CD14-positive monocyte (primary cell): ENCODE measurements around the gene ZNF627. TPM values are rescaled to one million over a fixed set of nuclear protein-coding genes. Genes with fewer than 3 reads are reported as not detected.

Source experiments
- DNase-seq, 3 donors: peaks; one replicate each; pipeline ENCODE4 v3.0.0-alpha.2; 2011 to 2022
- H2AFZ ChIP-seq: 2 replicates; pipeline ENCODE4 v1.6.0; 2012; ENCODE audit warnings: mild to moderate bottlenecking, low read depth, low read length, inconsistent platforms; ENCODE audit not compliant: insufficient read depth, poor library complexity, severe bottlenecking
- H3K27ac ChIP-seq, 2 donors: 1 replicate in 1 of 2; 2 replicates in 1 of 2; pipeline ENCODE4 v1.5.1; 2012 to 2013; ENCODE audit warnings: low read length in 2 of 2, control low read depth in 1 of 2, inconsistent platforms in 1 of 2, low read depth in 1 of 2, mild to moderate bottlenecking in 1 of 2
- H3K27me3 ChIP-seq, 2 donors: one replicate each; pipeline versions ENCODE4 v1.6.0 to v1.6.1; 2011 to 2013; ENCODE audit warnings: low read length in 2 of 2; ENCODE audit not compliant: control insufficient read depth in 2 of 2, insufficient read depth in 2 of 2
- H3K36me3 ChIP-seq, 2 donors: replicated peaks in 1 of 2; 1 replicate in 1 of 2; 2 replicates in 1 of 2; pipeline versions ENCODE4 v1.5.1 to v1.6.1; 2012 to 2013; ENCODE audit warnings: low read length in 2 of 2, control low read depth in 1 of 2, inconsistent platforms in 1 of 2, mild to moderate bottlenecking in 1 of 2; ENCODE audit not compliant: insufficient read depth in 2 of 2, control insufficient read depth in 1 of 2
- H3K4me1 ChIP-seq, 2 donors: 1 replicate in 1 of 2; 2 replicates in 1 of 2; pipeline versions ENCODE4 v1.5.1 to v1.6.1; 2012 to 2013; ENCODE audit warnings: low read length in 2 of 2, control low read depth in 1 of 2, inconsistent platforms in 1 of 2, mild to moderate bottlenecking in 1 of 2, moderate library complexity in 1 of 2; ENCODE audit not compliant: insufficient read depth in 2 of 2, control insufficient read depth in 1 of 2
- H3K4me2 ChIP-seq: replicated peaks from 2 replicates; pipeline ENCODE3; 2012; ENCODE audit warnings: low read length, moderate library complexity, mild to moderate bottlenecking; ENCODE audit not compliant: poor library complexity, severe bottlenecking; ENCODE audit errors: extremely low read depth
- H3K4me3 ChIP-seq, 3 experiments: fragments of 200-600 bp in 1 of 3; sonication (generic) in 1 of 3; replicated peaks in 1 of 3; 1 replicate in 2 of 3; 2 replicates in 1 of 3; pipeline ENCODE4 v1.5.1; 2011 to 2013; ENCODE audit warnings: low read length in 3 of 3, mild to moderate bottlenecking in 3 of 3, control low read depth in 2 of 3, low read depth in 2 of 3, inconsistent platforms in 1 of 3, moderate library complexity in 1 of 3
- H3K79me2 ChIP-seq: 2 replicates; pipeline ENCODE4 v1.6.0; 2012; ENCODE audit warnings: mild to moderate bottlenecking, control low read depth, inconsistent platforms, low read length, moderate library complexity; ENCODE audit not compliant: insufficient read depth
- H3K9ac ChIP-seq: 2 replicates; pipeline ENCODE4 v1.6.0; 2017; ENCODE audit warnings: low read length, mild to moderate bottlenecking; ENCODE audit not compliant: insufficient read depth, poor library complexity, severe bottlenecking
- H3K9me3 ChIP-seq, 2 donors: replicated peaks in 1 of 2; 1 replicate in 1 of 2; 2 replicates in 1 of 2; pipeline versions ENCODE4 v1.5.1 to v1.6.1; 2012 to 2013; ENCODE audit warnings: low read length in 2 of 2, control low read depth in 1 of 2; ENCODE audit not compliant: control insufficient read depth in 1 of 2, insufficient read depth in 1 of 2
- H4K20me1 ChIP-seq: 2 replicates; pipeline ENCODE4 v1.6.0; 2012; ENCODE audit warnings: mild to moderate bottlenecking, low read length, control low read depth, moderate library complexity; ENCODE audit not compliant: insufficient read depth
- H3K27ac Mint-ChIP-seq, 7 donors: one replicate each; pipeline ENCODE4 v1.8.0; 2020; ENCODE audit warnings: mild to moderate bottlenecking in 7 of 7, mixed read lengths in 7 of 7, moderate library complexity in 6 of 7, inconsistent platforms in 2 of 7
- H3K27me3 Mint-ChIP-seq, 3 donors: one replicate each; pipeline ENCODE4 v1.8.0; 2021 to 2022; ENCODE audit warnings: low read depth in 3 of 3, mild to moderate bottlenecking in 3 of 3, mixed read lengths in 3 of 3, moderate library complexity in 3 of 3, inconsistent platforms in 1 of 3
- H3K36me3 Mint-ChIP-seq, 2 donors: one replicate each; pipeline ENCODE4 v1.8.0; 2020; ENCODE audit warnings: mixed read lengths in 2 of 2, inconsistent platforms in 1 of 2, mild to moderate bottlenecking in 1 of 2
- H3K4me1 Mint-ChIP-seq: one replicate; pipeline ENCODE4 v1.8.0; 2020; ENCODE audit warnings: mild to moderate bottlenecking, mixed read lengths
- H3K4me3 Mint-ChIP-seq, 2 donors: one replicate each; pipeline ENCODE4 v1.8.0; 2020; ENCODE audit warnings: mild to moderate bottlenecking in 2 of 2, mixed read lengths in 2 of 2, moderate library complexity in 1 of 2
- H3K9me3 Mint-ChIP-seq, 7 donors: one replicate each; pipeline ENCODE4 v1.8.0; 2020 to 2022; ENCODE audit warnings: mixed read lengths in 7 of 7, mild to moderate bottlenecking in 6 of 7, moderate library complexity in 6 of 7, inconsistent platforms in 2 of 7
- WGBS: methylation state at CpG from one replicate; pipeline ENCODE4 v1.1.5; 2013; ENCODE audit warnings: missing lambda C conversion rate; ENCODE audit not compliant: insufficient coverage; 5-methylcytosine and 5-hydroxymethylcytosine counted together
- intact Hi-C, 2 donors: fragments of 100-400 bp; cut with micrococcal nuclease; formaldehyde crosslinking; loops; one replicate each; pipeline versions ENCODE4 v1.15.0 to v1.15.1; 2023
- polyA plus RNA-seq, 3 donors: library from polyadenylated mRNA; depleted of rRNA in 1 of 3; unstranded in 2 of 3; stranded (reverse) in 1 of 3; fragments of 300-500 nt in 2 of 3; fragments of >200 nt in 1 of 3; fragmentation: Illumina TruSeq in 2 of 3; gene quantifications; 1 replicate in 2 of 3; 2 replicates in 1 of 3; pipeline ENCODE4 v1.2.3, GENCODE V29; 2012 to 2021
- TF ChIP-seq, protein P1 (sequence below): fragments of 200-600 bp; IDR thresholded peaks from one replicate; pipeline ENCODE4 v1.8.0; 2022; ENCODE audit warnings: antibody characterized with exemption, mild to moderate bottlenecking

ZNF627 gene
- polyA plus RNA-seq, 3 donors, result 1.7 to 3.7 (median 3.4) TPM

- intact Hi-C loops, result no loop called here
- no peaks in the 10 kb centered on the region for H4K20me1 ChIP-seq
- H3K79me2 ChIP-seq, result no peaks in the 10 kb centered on the region
- no peak overlapping the region for H3K27ac Mint-ChIP-seq
- no peaks in the 10 kb centered on the region for H3K27me3 ChIP-seq
- H2AFZ ChIP-seq, result no peak overlapping the region
- peaks cover 0 to 11% (median 7%) of the 10 kb centered on the region in 7 donors for H3K9me3 Mint-ChIP-seq
- H3K4me3 ChIP-seq, result no peak overlapping the region
- H3K27ac ChIP-seq, result no peak overlapping the region
- H3K9ac ChIP-seq, result no peak overlapping the region
- 88% methylated on average over 1 of the region's 7 CpGs for WGBS
- no peak for DNase-seq
- H3K36me3 Mint-ChIP-seq, result peaks cover 0 to 10% of the 10 kb centered on the region in 2 donors
- no peaks in the 10 kb centered on the region for H3K4me1 ChIP-seq
- no peaks in the 10 kb centered on the region for H3K36me3 ChIP-seq
- peaks cover 0 to 7% of the 10 kb centered on the region in 2 donors for H3K9me3 ChIP-seq
- no peak overlapping the region for H3K4me3 Mint-ChIP-seq
- no peak overlapping the region for H3K4me2 ChIP-seq
- TF ChIP-seq, protein P1, sequence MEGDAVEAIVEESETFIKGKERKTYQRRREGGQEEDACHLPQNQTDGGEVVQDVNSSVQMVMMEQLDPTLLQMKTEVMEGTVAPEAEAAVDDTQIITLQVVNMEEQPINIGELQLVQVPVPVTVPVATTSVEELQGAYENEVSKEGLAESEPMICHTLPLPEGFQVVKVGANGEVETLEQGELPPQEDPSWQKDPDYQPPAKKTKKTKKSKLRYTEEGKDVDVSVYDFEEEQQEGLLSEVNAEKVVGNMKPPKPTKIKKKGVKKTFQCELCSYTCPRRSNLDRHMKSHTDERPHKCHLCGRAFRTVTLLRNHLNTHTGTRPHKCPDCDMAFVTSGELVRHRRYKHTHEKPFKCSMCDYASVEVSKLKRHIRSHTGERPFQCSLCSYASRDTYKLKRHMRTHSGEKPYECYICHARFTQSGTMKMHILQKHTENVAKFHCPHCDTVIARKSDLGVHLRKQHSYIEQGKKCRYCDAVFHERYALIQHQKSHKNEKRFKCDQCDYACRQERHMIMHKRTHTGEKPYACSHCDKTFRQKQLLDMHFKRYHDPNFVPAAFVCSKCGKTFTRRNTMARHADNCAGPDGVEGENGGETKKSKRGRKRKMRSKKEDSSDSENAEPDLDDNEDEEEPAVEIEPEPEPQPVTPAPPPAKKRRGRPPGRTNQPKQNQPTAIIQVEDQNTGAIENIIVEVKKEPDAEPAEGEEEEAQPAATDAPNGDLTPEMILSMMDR, result no peak
- peaks cover 1 to 3% (median 2%) of the 10 kb centered on the region in 3 donors for H3K27me3 Mint-ChIP-seq
- H3K4me1 Mint-ChIP-seq, result no peaks in the 10 kb centered on the region
Observed at GRCh38 chr19:11658970-11659369, 61.7 kb downstream of the ZNF627 start.

DNA sequence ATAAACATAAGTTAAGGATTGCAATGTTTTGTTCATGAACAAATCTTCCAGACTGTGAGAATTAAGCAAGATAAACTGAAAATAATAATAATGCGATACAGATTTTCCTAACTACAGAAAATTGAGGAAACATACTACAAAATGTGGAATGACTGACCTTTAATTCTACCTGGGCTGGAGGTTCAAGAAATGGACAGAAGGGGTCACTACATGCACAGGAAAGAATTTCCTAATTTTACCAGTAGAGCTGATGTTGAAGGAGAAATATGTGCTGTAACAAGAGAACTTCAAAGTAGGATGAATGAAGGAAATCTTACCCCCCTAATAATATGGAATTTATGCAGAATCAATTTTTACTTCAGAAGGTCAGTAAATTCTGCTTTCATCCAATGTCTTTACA, 62.3 kb downstream of the ZNF627 start:
- Histone ChIP-seq H3K9me3 (peaks cover 0 to under 1% of the 10 kb centered on the region in 2 donors), H3K36me3 (no peaks in the 10 kb centered on the region), H2AFZ (no peak overlapping the region), H3K4me1 (no peaks in the 10 kb centered on the region), H3K4me2 (no peak overlapping the region), H3K79me2 (no peaks in the 10 kb centered on the region), H3K27ac (no peak overlapping the region), H4K20me1 (no peaks in the 10 kb centered on the region), H3K4me3 (no peak overlapping the region), H3K9ac (no peak overlapping the region), H3K27me3 (no peaks in the 10 kb centered on the region)
- H3K36me3 Mint-ChIP-seq, result peaks cover 0 to 4% of the 10 kb centered on the region in 2 donors
- TF ChIP-seq, protein P1, result no peak
- intact Hi-C loops, result no loop called here
- DNase-seq, result no peak
- H3K27ac Mint-ChIP-seq, result no peak overlapping the region
- no CpG with 5 or more reads among the region's 1 CpG for WGBS
- no peak overlapping the region for H3K4me3 Mint-ChIP-seq
- H3K4me1 Mint-ChIP-seq, result no peaks in the 10 kb centered on the region
- H3K27me3 Mint-ChIP-seq, result peaks cover 1 to 3% (median 2%) of the 10 kb centered on the region in 3 donors
- peaks cover 0 to 6% (median 2%) of the 10 kb centered on the region in 7 donors for H3K9me3 Mint-ChIP-seq
